Measurements from ENCODE around the gene SLC7A9. TPM values are rescaled to one million over a fixed set of nuclear protein-coding genes. Genes with fewer than 3 reads are reported as not detected.

Gene SLC7A9
- polyA plus RNA-seq, 1 donor (not counting 4 experiments of a cell fraction or from before 2014, with no cell fraction given), result 0.20 TPM

GRCh38 chr19:32866564-32867265 is 2.9 kb downstream of the SLC7A9 start:
- FAIRE-seq (no peak), DNase-seq (ENCODE audit: low read depth, low spot score) (no peak)
- Histone ChIP-seq H4K20me1 (ENCODE audit: control insufficient read depth, extremely low read depth, insufficient read depth, low read length) (no peaks in the 10 kb centered on the region), H3K36me3 (ENCODE audit: control insufficient read depth in 2 of 2, extremely low read depth in 1 of 2, insufficient read depth in 2 of 2, low read length in 2 of 2) (no peaks in the 10 kb centered on the region), H3K9me3 (ENCODE audit: control insufficient read depth, low read depth, low read length) (no peaks in the 10 kb centered on the region), H3K9me1 (ENCODE audit: control insufficient read depth, extremely low read depth, insufficient read depth, low read length) (no peaks in the 10 kb centered on the region), H3K27me3 (ENCODE audit: control insufficient read depth, extremely low read depth, insufficient read depth, low read length) (no peaks in the 10 kb centered on the region), H3K79me2 (ENCODE audit: control insufficient read depth, insufficient read depth, low read length) (no peaks in the 10 kb centered on the region), H3K27ac (ENCODE audit: control insufficient read depth, insufficient read depth, low read length) (no peak overlapping the region), H3K9ac (ENCODE audit: control insufficient read depth, extremely low read depth, insufficient read depth, low read length) (no peak overlapping the region), H3K4me2 (ENCODE audit: control insufficient read depth, extremely low read depth, insufficient read depth, low read depth, low read length) (no peak overlapping the region), H3K4me3 (ENCODE audit: control insufficient read depth in 2 of 3, extremely low read depth in 1 of 3, insufficient read depth in 2 of 3, low read depth in 1 of 3, low read length in 3 of 3) (no peak overlapping the region), H3K4me1 (ENCODE audit: control insufficient read depth, extremely low read depth, insufficient read depth, low read length) (no peaks in the 10 kb centered on the region), H2AFZ (ENCODE audit: control insufficient read depth, low read length) (no peak overlapping the region)
- dilution Hi-C loops (cut with MboI; ENCODE audit: extremely low pct_ligation_motif_present, low sequenced_read_pairs), result no loop called here
- TF ChIP-seq EZH2 (IDR thresholded peaks at IDR 0.05; ENCODE audit: low read length) (no peak), CTCF (optimal IDR thresholded peaks at IDR 0.05 in 1 of 3, IDR thresholded peaks at IDR 0.05 in 1 of 3, conservative IDR thresholded peaks at IDR 0.05 in 1 of 3; ENCODE audit: extremely low read depth in 1 of 3, insufficient read depth in 2 of 3, low read length in 3 of 3) (no peak)

DNA sequence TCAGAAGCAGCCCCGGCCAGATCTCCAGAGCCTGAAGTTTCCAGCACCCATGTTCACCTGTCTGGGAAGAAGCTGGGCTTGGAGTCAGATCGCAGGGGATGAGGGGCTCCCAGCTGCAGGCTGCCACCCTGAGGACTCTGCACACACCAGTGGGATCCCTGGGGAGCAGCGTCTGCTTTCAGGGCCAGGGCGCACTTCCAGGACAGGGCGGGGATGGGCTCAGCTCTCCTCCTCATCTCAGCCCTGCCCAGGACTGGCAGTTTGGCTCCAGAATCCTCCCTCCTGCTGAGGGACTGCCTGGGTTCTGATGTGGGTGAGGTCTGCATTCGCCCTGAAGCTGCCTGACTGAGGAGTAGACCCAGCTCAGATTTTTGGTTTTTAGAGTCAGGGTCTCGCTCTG is 3.5 kb downstream of the SLC7A9 start:
- Histone ChIP-seq H3K9ac (ENCODE audit: control insufficient read depth, extremely low read depth, insufficient read depth, low read length) (no peak overlapping the region), H3K4me2 (ENCODE audit: control insufficient read depth, extremely low read depth, insufficient read depth, low read depth, low read length) (no peak overlapping the region), H3K27me3 (ENCODE audit: control insufficient read depth, extremely low read depth, insufficient read depth, low read length) (no peaks in the 10 kb centered on the region), H3K4me3 (ENCODE audit: control insufficient read depth in 2 of 3, extremely low read depth in 1 of 3, insufficient read depth in 2 of 3, low read depth in 1 of 3, low read length in 3 of 3) (no peak overlapping the region), H3K79me2 (ENCODE audit: control insufficient read depth, insufficient read depth, low read length) (no peaks in the 10 kb centered on the region), H4K20me1 (ENCODE audit: control insufficient read depth, extremely low read depth, insufficient read depth, low read length) (no peaks in the 10 kb centered on the region), H3K36me3 (ENCODE audit: control insufficient read depth in 2 of 2, extremely low read depth in 1 of 2, insufficient read depth in 2 of 2, low read length in 2 of 2) (no peaks in the 10 kb centered on the region), H3K9me1 (ENCODE audit: control insufficient read depth, extremely low read depth, insufficient read depth, low read length) (no peaks in the 10 kb centered on the region), H2AFZ (ENCODE audit: control insufficient read depth, low read length) (no peak overlapping the region), H3K4me1 (ENCODE audit: control insufficient read depth, extremely low read depth, insufficient read depth, low read length) (no peaks in the 10 kb centered on the region), H3K27ac (ENCODE audit: control insufficient read depth, insufficient read depth, low read length) (no peak overlapping the region), H3K9me3 (ENCODE audit: control insufficient read depth, low read depth, low read length) (no peaks in the 10 kb centered on the region)
- dilution Hi-C loops (cut with MboI; ENCODE audit: extremely low pct_ligation_motif_present, low sequenced_read_pairs), result no loop called here
- DNase-seq (ENCODE audit: low read depth, low spot score) (no peak), FAIRE-seq (no peak)
- TF ChIP-seq EZH2 (IDR thresholded peaks at IDR 0.05; ENCODE audit: low read length) (no peak), CTCF (optimal IDR thresholded peaks at IDR 0.05 in 1 of 3, IDR thresholded peaks at IDR 0.05 in 1 of 3, conservative IDR thresholded peaks at IDR 0.05 in 1 of 3; ENCODE audit: extremely low read depth in 1 of 3, insufficient read depth in 2 of 3, low read length in 3 of 3) (no peak)

Data from keratinocyte (primary cell).